ENCODE results near the gene LRRFIP2.
"Not testable (repeated sequence)": the region's sequence is repeated elsewhere in the genome, so short reads cannot be mapped to it uniquely, and the experiment has no call there.

LRRFIP2 gene, protein sequence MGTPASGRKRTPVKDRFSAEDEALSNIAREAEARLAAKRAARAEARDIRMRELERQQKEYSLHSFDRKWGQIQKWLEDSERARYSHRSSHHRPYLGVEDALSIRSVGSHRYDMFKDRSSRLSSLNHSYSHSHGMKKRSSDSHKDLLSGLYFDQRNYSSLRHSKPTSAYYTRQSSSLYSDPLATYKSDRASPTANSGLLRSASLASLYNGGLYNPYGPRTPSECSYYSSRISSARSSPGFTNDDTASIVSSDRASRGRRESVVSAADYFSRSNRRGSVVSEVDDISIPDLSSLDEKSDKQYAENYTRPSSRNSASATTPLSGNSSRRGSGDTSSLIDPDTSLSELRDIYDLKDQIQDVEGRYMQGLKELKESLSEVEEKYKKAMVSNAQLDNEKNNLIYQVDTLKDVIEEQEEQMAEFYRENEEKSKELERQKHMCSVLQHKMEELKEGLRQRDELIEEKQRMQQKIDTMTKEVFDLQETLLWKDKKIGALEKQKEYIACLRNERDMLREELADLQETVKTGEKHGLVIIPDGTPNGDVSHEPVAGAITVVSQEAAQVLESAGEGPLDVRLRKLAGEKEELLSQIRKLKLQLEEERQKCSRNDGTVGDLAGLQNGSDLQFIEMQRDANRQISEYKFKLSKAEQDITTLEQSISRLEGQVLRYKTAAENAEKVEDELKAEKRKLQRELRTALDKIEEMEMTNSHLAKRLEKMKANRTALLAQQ

DNA sequence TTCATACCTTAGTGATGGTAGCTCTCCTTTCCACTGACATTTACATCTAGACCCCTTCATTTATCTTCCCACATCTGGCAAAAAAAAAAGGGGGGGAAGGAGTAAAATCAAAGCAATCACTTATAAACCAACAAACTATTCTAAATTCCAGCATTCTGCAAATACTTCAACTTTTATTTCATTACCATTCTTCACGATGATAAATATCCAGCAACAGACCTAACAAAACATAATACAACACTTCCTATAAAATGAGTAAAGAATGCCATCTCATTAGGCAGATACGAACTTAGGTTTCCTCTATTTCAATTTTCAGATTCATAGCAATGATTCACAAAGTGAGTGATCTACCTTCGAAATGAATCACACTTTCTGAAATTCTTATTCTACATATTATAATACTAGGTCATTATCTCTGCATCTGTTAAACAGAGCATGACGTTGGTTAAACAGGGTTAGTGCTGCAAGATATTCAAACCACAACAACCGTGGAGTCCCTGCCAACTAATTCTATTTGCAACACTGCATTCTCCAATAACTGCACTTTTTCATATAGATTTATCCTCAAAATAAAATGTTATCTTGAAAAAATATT is at the start of gene LRRFIP2:
Gene LRRFIP2, minus strand, starts transcription at position 51 of the 595 bp plus-strand sequence. CDS start 25,599 bp downstream, outside the sequence.
- DNase-seq (ENCODE audit: low spot score) = peak; percentile 34
- TF ChIP-seq, protein P1, sequence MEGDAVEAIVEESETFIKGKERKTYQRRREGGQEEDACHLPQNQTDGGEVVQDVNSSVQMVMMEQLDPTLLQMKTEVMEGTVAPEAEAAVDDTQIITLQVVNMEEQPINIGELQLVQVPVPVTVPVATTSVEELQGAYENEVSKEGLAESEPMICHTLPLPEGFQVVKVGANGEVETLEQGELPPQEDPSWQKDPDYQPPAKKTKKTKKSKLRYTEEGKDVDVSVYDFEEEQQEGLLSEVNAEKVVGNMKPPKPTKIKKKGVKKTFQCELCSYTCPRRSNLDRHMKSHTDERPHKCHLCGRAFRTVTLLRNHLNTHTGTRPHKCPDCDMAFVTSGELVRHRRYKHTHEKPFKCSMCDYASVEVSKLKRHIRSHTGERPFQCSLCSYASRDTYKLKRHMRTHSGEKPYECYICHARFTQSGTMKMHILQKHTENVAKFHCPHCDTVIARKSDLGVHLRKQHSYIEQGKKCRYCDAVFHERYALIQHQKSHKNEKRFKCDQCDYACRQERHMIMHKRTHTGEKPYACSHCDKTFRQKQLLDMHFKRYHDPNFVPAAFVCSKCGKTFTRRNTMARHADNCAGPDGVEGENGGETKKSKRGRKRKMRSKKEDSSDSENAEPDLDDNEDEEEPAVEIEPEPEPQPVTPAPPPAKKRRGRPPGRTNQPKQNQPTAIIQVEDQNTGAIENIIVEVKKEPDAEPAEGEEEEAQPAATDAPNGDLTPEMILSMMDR (conservative IDR thresholded peaks at IDR 0.05; ENCODE audit: low read depth) = no peak
- H3K27ac ChIP-seq = peak within 1 kb of the TSS; percentile 97
- ChIA-PET POLR2A (ENCODE audit: low non-redundant PET) (no interaction called here), CTCF (no interaction called here)

DNA sequence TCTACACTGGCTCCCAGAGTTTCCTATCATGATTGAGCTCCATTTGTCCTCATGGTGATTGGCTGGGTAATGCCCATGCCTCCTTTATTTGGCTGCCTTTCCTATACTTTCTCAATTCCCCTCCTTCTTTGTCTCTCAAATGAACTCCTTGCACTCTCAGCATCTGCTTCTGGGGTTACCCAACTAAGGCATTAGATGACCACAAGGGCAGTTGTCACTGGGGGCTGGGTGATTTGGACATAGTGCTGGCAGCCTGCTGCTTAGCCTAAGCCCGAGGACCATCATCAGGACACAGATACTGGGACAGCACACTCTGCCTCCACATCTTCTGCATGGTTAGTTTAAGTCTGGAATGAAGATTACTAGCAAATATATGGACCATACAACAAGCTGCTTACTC is 49.2 kb upstream of the LRRFIP2 start:
- CTCF ChIA-PET = no interaction called here
- DNase-seq (ENCODE audit: low spot score) = no peak
- TF ChIP-seq, protein P1 (conservative IDR thresholded peaks at IDR 0.05; ENCODE audit: low read depth) = no peak
- H3K27ac ChIP-seq = no peak overlapping the region; the same call in 1 of the 2 replicates
- POLR2A ChIA-PET (ENCODE audit: low non-redundant PET) = interaction anchor here (0.6 kb wide), 1 partner anchor 226 kb away, joined by 5 read pairs; no protein-coding TSS in a partner anchor

DNA sequence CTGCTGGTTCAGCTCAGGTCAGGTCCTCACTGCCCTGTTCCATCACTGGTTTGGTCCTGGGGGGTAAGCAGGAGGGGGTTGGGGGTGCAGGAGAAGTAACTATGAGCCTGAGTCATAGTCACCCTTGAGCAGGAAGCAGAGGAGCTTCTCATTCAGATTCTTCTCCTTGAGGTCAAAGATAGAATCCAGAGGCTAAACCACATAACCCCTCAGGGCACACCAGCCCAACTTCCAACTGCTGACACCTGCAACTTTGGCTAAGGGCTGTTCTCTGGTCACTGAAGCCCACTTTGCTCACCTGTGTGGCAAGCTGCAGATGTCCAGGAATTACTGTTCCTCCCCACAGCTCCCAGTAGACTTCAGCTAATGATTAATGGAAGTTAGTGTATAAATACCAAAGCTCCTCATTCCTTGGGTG is 48.8 kb upstream of the LRRFIP2 start:
- POLR2A ChIA-PET (ENCODE audit: low non-redundant PET) = interaction anchor here (0.6 kb wide), 2 partner anchors 124 to 225 kb away, joined by 5 to 12 read pairs; no protein-coding TSS in a partner anchor
- H3K27ac ChIP-seq = no peak overlapping the region; the same call in 1 of the 2 replicates

DNA sequence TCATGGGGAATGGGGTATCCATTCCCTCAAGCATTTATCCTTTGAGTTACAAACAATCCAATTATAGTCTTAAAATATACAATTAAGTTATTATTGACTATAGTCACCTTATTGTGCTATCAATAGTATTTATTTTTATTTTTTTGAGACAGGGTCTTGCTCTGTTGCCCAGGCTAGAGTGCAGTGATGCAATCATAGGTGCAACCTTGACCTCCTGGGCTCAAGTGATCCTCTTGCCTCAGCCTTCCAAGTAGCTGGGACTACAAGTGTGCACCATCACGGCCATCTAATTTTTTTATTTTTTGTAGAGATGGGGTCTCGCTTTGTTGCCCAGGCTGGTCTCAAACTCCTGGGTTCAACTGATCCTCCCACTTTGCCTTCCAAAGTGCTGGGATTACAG is 48.2 kb upstream of the LRRFIP2 start:
- CTCF ChIA-PET; DNase-seq (ENCODE audit: low spot score); H3K27ac ChIP-seq: not testable (repeated sequence)
- POLR2A ChIA-PET (ENCODE audit: low non-redundant PET) = interaction anchor here (0.6 kb wide), 1 partner anchor 124 kb away, joined by 12 read pairs; no protein-coding TSS in a partner anchor

More for the DNA sequence above, 48.8 kb upstream of the LRRFIP2 start:
- no peak for DNase-seq (ENCODE audit: low spot score)
- TF ChIP-seq, protein P1 (conservative IDR thresholded peaks at IDR 0.05; ENCODE audit: low read depth) = no peak
- CTCF ChIA-PET = no interaction called here

DNA sequence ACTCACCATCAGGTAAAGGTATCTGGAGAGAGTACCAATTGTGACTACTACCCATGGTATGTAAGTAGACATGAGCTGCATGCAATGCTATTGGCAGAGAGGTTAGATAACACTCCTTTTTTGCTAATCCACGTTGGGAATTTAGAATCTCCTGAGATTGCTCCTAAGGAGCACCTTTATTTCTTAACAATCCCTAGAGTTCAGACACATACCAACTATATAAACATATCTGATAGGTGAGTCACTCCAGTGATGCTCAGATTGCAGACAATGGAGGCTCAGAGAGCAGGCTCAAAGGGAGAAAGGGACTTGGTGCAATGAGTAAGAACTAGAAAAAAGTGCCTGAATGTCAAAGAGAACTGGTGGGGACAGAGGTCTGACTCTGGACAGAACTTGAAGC is 47.0 kb upstream of the LRRFIP2 start:
- peak overlapping the region; percentile 69 for H3K27ac ChIP-seq
- POLR2A ChIA-PET (ENCODE audit: low non-redundant PET) = no interaction called here
- CTCF ChIA-PET = no interaction called here
- DNase-seq (ENCODE audit: low spot score) = peak; percentile 89
- TF ChIP-seq, protein P1 (conservative IDR thresholded peaks at IDR 0.05; ENCODE audit: low read depth) = no peak

DNA sequence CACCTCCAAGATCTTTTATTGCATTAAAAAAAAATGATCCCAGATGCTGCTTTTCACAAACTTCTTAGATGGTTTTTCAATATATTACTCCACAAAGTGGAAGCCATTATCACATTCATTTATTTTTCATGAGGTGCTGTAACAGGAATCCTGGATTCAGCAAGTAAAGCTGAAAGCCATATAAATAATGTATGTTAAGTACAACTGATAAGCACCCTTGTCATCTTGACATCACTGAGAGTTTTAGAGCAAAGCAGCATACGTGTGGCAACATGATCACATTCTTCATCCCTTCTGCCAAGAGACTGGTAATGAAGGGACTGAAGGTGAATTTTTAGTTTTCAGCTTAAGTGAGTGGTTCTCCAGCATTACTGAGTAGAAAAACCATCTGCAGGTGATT is 44.9 kb upstream of the LRRFIP2 start:
- TF ChIP-seq, protein P1 (conservative IDR thresholded peaks at IDR 0.05; ENCODE audit: low read depth) = no peak
- ChIA-PET CTCF (no interaction called here), POLR2A (ENCODE audit: low non-redundant PET) (interaction anchor here (0.6 kb wide), 1 partner anchor 154 kb away, joined by 3 read pairs; no protein-coding TSS in a partner anchor)
- peak; percentile 46 for DNase-seq (ENCODE audit: low spot score)
- peak overlapping the region; percentile 69 for H3K27ac ChIP-seq

Data from RWPE1 (cell line).